Heart left ventricle (tissue), 16 donors: ENCODE data around the gene FMNL3. TPM values are rescaled to one million over a fixed set of nuclear protein-coding genes. Genes with fewer than 3 reads are reported as not detected.

Experiments
- ATAC-seq, 4 donors: fragments of 200-7000 bp; cut with Tn5 transposase; one replicate each; pipeline ENCODE4 v1.9.1; 2020 to 2022; ENCODE audit warnings: moderate library complexity in 4 of 4, mild to moderate bottlenecking in 3 of 4, moderate number of reproducible peaks in 1 of 4
- DNase-seq, 5 donors: peaks; one replicate each; pipeline ENCODE4 v3.0.0-alpha.2; 2020
- H3K27ac ChIP-seq, 12 donors: fragments of 200-600 bp; sonication (generic) in 4 of 12; one replicate each; pipeline versions ENCODE4 v1.5.0 to v1.8.0; 2016 to 2022; ENCODE audit warnings: mild to moderate bottlenecking in 2 of 12
- H3K27me3 ChIP-seq, 9 donors: fragments of 200-600 bp; sonication (generic) in 2 of 9; one replicate each; pipeline versions ENCODE4 v1.5.1 to v1.8.0; 2016 to 2022; ENCODE audit warnings: mild to moderate bottlenecking in 3 of 9
- H3K36me3 ChIP-seq, 9 donors: fragments of 200-600 bp; sonication (generic) in 2 of 9; one replicate each; pipeline versions ENCODE4 v1.5.0 to v1.8.0; 2018 to 2022; ENCODE audit warnings: mild to moderate bottlenecking in 2 of 9
- H3K4me1 ChIP-seq, 12 donors: fragments of 200-600 bp; sonication (generic) in 4 of 12; one replicate each; pipeline versions ENCODE4 v1.5.0 to v1.8.0; 2016 to 2022; ENCODE audit warnings: mild to moderate bottlenecking in 3 of 12
- H3K4me3 ChIP-seq, 12 donors: fragments of 200-600 bp; sonication (generic) in 4 of 12; one replicate each; pipeline versions ENCODE4 v1.5.0 to v1.8.0; 2017 to 2022; ENCODE audit warnings: mild to moderate bottlenecking in 9 of 12, moderate library complexity in 4 of 12
- H3K9me3 ChIP-seq, 12 donors: fragments of 200-600 bp; sonication (generic) in 4 of 12; one replicate each; pipeline versions ENCODE4 v1.5.0 to v1.8.0; 2016 to 2022; ENCODE audit warnings: mild to moderate bottlenecking in 1 of 12
- POLR2A ChIP-seq, 2 donors: fragments of 450-650 bp; IDR thresholded peaks; one replicate each; pipeline ENCODE4 v1.6.1; 2017; ENCODE audit warnings: antibody characterized with exemption in 2 of 2, mild to moderate bottlenecking in 2 of 2, moderate library complexity in 2 of 2
- WGBS, 4 donors: extraction: QIAGEN DNeasy Blood & Tissue Kit in 2 of 4; methylation state at CpG; one replicate each; pipeline versions ENCODE4 v1.1.5 to v1.1.7; 2013 to 2018; 5-methylcytosine and 5-hydroxymethylcytosine counted together
- intact Hi-C, 10 donors: fragments of 100-400 bp; cut with DNase I; formaldehyde crosslinking; loops; one replicate each; pipeline versions ENCODE4 v1.11.1 to v1.14.2; 2022
- polyA plus RNA-seq, 2 donors: library from polyadenylated mRNA; stranded (reverse); fragments of 200-250 nt; gene quantifications; one replicate each; pipeline ENCODE4 v1.2.3, GENCODE V29; 2013
- total RNA-seq, 9 donors: library from RNA; depleted of rRNA in 2 of 9; stranded (reverse); fragments of >200 nt in 2 of 9; fragmentation: NEBNext Ultra II Directional in 3 of 9; extraction: Animal tissue kit (Norgen Biotek cat#: 25700) in 3 of 9; gene quantifications; one replicate each; pipeline versions ENCODE4 v1.1.0 to v1.2.4, GENCODE V29; 2016 to 2023
- TF ChIP-seq, protein P1 (sequence below), 12 donors: fragments of 200-600 bp; sonication (generic) in 4 of 12; IDR thresholded peaks; one replicate each; pipeline versions ENCODE4 v1.5.0 to v1.8.0; 2018 to 2022; ENCODE audit warnings: antibody characterized with exemption in 12 of 12, mild to moderate bottlenecking in 5 of 12
- donor health status: ischemic (EF 13 %, LVEDD 7.1; RV severe dilation, severe dysfunction).
- donor health status: healthy with polysubstance abuse.
- donor health status: DM: no; HTN: yes; CAD: no.
- donor health status: DM: no; HTN: no; CAD: no.
- donor health status: ischemic (EF 25% LVEDD 6.9; RV normal size, moderate dysfunction).
- donor health status: ischemic (EF 25% LVEDD 5.7; RV mildly dilated, moderate dysfunction).
- donor health status: healthy.
- donor health status: DM: yes; HTN: yes; CAD: no.
- donor health status: ischemic (EF 35%, LVEDD 5.7; RV mildly dilated, moderate dysfunction).
- donor health status: nonischemic (EF 11% LVEDD 7.7; RV severe dilation, severe dysfunction).
- donor health status: DM: yes; HTN: yes; CAD: no.
- donor health status: PGD.
- donor health status: ischemic (EF 29% LVEDD 5.4; RV normal size, mild dysfunction).
- donor health status: nonischemic (EF 23%, LVEDD 6.1; RV moderate dilation, normal function).

The FMNL3 gene
- total and polyA plus RNA-seq, 11 donors: 5.9 to 33.9 (median 13.0) TPM

DNA sequence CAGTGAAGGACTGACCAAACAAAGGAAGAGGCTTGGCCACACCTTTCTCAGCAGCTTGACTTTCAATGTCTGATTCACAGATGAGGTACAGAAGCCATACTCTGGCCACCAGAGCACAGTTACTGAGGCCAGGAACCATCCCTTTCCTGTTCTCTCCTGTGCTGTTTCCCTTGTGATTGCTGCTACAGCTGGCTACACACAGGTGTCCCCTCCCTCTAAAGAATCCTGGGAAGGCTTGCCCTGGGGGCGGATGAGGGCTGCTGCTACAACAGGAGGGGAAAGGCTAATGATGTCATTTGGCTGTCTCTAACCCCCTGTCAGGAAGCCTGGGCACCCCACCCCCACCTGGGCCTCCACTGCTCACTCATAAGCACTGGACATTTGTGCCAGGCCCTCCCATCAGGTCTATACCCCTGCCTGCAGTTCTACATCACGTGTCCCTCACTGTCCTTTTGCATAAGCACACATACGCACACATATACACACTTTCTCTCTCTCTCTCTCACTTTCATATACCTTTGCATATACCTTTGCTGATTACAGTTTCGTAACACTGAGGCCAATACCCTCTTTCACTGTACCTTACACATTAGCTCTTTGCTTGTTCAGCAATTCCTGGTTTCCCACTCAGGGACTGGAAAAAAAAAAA is 42.5 kb downstream of the FMNL3 start:
- intact Hi-C loops: loop anchor here in 1 of 10 donors (5.0 kb wide), 1 partner anchor 38 kb away; no protein-coding TSS in a partner anchor
- H3K4me1 ChIP-seq: peaks cover 18 to 90% (median 75%) of the 10 kb centered on the region in 12 donors
- ATAC-seq: peak; percentile 31 to 84 (median 53)
- H3K4me3 ChIP-seq: no peak overlapping the region
- DNase-seq: peak in 3 of 5 donors; percentile 49 to 73 (median 67)
- peak overlapping the region in 11 of 12 donors; percentile 33 to 92 (median 85) for H3K27ac ChIP-seq
- no peaks in the 10 kb centered on the region for H3K9me3 ChIP-seq
- H3K36me3 ChIP-seq: peaks cover 0 to 22% (median 18%) of the 10 kb centered on the region in 9 donors
- WGBS, 4 donors: 71 to 77% (median 74%) methylated on average over 4 of the region's 4 CpGs
- no peaks in the 10 kb centered on the region for H3K27me3 ChIP-seq
- TF ChIP-seq, protein P1, sequence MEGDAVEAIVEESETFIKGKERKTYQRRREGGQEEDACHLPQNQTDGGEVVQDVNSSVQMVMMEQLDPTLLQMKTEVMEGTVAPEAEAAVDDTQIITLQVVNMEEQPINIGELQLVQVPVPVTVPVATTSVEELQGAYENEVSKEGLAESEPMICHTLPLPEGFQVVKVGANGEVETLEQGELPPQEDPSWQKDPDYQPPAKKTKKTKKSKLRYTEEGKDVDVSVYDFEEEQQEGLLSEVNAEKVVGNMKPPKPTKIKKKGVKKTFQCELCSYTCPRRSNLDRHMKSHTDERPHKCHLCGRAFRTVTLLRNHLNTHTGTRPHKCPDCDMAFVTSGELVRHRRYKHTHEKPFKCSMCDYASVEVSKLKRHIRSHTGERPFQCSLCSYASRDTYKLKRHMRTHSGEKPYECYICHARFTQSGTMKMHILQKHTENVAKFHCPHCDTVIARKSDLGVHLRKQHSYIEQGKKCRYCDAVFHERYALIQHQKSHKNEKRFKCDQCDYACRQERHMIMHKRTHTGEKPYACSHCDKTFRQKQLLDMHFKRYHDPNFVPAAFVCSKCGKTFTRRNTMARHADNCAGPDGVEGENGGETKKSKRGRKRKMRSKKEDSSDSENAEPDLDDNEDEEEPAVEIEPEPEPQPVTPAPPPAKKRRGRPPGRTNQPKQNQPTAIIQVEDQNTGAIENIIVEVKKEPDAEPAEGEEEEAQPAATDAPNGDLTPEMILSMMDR (IDR thresholded peaks at IDR 0.05): no peak
- no peak for TF ChIP-seq POLR2A (IDR thresholded peaks at IDR 0.05)

DNA sequence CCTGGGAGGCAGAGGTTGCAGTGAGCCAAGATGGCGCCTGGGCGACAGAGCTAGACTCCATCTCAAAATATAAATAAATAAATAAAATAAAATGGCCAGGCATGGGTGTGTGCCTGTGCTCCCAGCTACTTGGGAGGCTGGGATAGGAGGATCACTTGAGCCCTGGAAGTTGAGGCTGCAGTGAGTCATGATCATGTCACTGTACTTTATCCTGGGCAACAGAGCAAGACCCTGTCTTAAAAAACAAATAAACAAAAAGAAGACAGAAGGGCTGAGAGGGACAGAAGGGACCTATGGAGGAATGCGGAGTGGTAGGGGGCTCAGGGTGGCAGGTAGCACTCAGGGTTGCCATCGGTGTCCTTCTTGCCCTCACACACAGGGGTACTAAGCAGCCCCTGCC is 43.0 kb downstream of the FMNL3 start:
- no peaks in the 10 kb centered on the region for H3K9me3 ChIP-seq
- ATAC-seq (no peak), DNase-seq (no peak)
- WGBS, 4 donors: 90 to 92% (median 91%) methylated on average over 4 of the region's 4 CpGs
- peak overlapping the region in 11 of 12 donors; percentile 71 to 92 (median 85) for H3K27ac ChIP-seq
- peaks cover 0 to 27% (median 23%) of the 10 kb centered on the region in 9 donors for H3K36me3 ChIP-seq
- peaks cover 18 to 90% (median 77%) of the 10 kb centered on the region in 12 donors for H3K4me1 ChIP-seq
- no peak overlapping the region for H3K4me3 ChIP-seq
- no peaks in the 10 kb centered on the region for H3K27me3 ChIP-seq
- intact Hi-C loops: no loop called here
- TF ChIP-seq POLR2A (IDR thresholded peaks at IDR 0.05): no peak
- TF ChIP-seq, protein P1 (IDR thresholded peaks at IDR 0.05): no peak

DNA sequence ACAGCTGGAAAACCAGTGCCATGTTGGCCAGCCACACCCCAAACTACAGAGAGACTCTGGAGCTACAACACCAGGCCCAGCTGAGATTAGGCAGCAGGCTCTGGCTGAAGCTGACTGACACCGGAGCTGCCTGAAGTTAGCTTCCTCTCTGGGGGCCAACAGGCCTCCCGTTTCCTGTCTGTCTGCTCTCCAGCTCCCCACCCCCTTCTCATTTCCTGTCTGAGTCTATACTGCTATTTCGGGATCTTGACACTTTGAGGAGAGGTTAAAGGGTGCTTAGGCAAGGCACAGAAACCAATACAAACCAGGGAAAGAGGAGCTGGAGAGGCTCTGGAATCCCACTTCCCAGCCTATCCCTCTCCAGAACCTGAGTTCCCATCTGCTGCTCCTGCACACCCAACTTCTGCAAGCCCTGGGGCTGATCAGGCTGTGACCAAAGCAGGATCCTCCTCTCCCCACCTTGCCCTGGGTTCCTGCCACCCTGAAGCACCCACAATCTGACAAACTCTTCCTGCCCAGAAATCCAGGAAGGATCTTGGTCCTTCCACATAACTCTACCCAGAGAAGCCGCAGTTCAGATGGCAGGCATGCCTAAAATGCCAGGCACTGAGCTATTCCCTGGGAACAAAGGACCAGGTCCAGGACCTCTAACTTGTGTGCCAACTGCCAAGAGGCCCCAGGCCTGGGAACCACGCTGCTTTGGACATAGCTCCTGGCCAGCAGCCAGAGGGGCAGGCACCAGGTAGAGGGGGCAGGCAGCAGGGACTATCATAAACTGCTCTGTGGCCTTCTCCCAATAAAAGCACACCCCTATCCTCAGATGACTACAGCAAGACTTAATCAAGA is 44.0 kb downstream of the FMNL3 start:
- DNase-seq (peak; percentile 84 to 90 (median 87)), ATAC-seq (peak; percentile 66 to 93 (median 90))
- 7 to 17% (median 8%) methylated on average over 5 of the region's 5 CpGs for WGBS, 4 donors
- no peaks in the 10 kb centered on the region for H3K27me3 ChIP-seq
- TF ChIP-seq, protein P1 (IDR thresholded peaks at IDR 0.05): no peak
- TF ChIP-seq POLR2A (IDR thresholded peaks at IDR 0.05): no peak
- peaks cover 0 to 37% (median 27%) of the 10 kb centered on the region in 9 donors for H3K36me3 ChIP-seq
- intact Hi-C loops: loop anchor here in 2 of 10 donors (1.0 kb wide), 2 partner anchors 10 to 44 kb away; partner anchors contain the start of gene FMNL3 (in 1 of the 2)
- H3K4me1 ChIP-seq: peaks cover 18 to 95% (median 83%) of the 10 kb centered on the region in 12 donors
- H3K9me3 ChIP-seq: no peaks in the 10 kb centered on the region
- H3K4me3 ChIP-seq: peak overlapping the region in 3 of 12 donors; percentile 5 to 29 (median 11)
- H3K27ac ChIP-seq: peak overlapping the region; percentile 71 to 92 (median 85)

DNA sequence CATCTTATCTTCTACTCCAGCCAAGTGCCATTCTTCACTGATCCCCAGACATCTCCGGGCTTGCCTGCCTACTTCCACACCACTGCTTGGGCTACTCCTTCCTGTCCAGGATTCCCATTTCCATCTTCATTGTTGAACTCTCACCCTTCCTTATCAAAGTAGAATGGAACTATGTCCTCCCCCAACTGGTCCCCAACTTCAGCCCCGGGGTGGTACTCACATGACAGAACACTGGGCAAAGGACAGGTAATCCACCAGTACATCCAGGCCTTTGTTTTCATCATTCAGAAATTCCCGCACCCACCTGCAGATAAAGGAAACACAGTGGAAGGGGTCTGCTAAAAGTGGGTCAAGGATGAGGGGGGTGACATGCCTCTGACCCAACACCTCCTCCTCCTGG is 45.5 kb downstream of the FMNL3 start:
- ATAC-seq: no peak
- intact Hi-C loops: no loop called here
- H3K36me3 ChIP-seq: peaks cover 0 to 49% (median 42%) of the 10 kb centered on the region in 9 donors
- TF ChIP-seq POLR2A (IDR thresholded peaks at IDR 0.05): no peak
- TF ChIP-seq, protein P1 (IDR thresholded peaks at IDR 0.05): no peak
- H3K4me3 ChIP-seq: no peak overlapping the region
- H3K9me3 ChIP-seq: no peaks in the 10 kb centered on the region
- no peaks in the 10 kb centered on the region for H3K27me3 ChIP-seq
- peak overlapping the region in 10 of 12 donors; percentile 76 to 92 (median 86) for H3K27ac ChIP-seq
- WGBS, 4 donors: 75 to 89% (median 85%) methylated on average over 3 of the region's 3 CpGs
- H3K4me1 ChIP-seq: peaks cover 18 to 98% (median 84%) of the 10 kb centered on the region in 12 donors
- DNase-seq: no peak
